Choroid plexus epithelial cell (primary cell): ENCODE data around the gene MGAT5.

ENCODE experiments used
- DNase-seq: peaks from one replicate; pipeline ENCODE4 v3.0.0-alpha.2; 2010; ENCODE audit warnings: low read depth
- H3K4me3 ChIP-seq: 2 replicates; pipeline ENCODE4 v1.5.1; 2011; ENCODE audit warnings: low read depth, mild to moderate bottlenecking, control low read depth, low read length, moderate library complexity
- CTCF ChIP-seq: conservative IDR thresholded peaks from 2 replicates; pipeline ENCODE4 v1.5.1; 2011; ENCODE audit warnings: low read depth, mild to moderate bottlenecking, control low read depth, inconsistent platforms, low read length, moderate library complexity

Gene MGAT5

GRCh38 chr2:134346141-134346540, 92.3 kb downstream of the MGAT5 start:
- no peak for DNase-seq
- no peak overlapping the region for H3K4me3 ChIP-seq
- TF ChIP-seq CTCF, result no peak

GRCh38 chr2:134347756-134348155, 93.9 kb downstream of the MGAT5 start:
- no peak overlapping the region for H3K4me3 ChIP-seq
- no peak for TF ChIP-seq CTCF
- DNase-seq, result peak; percentile 50

- TF ChIP-seq CTCF, result no peak
- peak; percentile 61 for DNase-seq
- H3K4me3 ChIP-seq, result no peak overlapping the region
Observed at GRCh38 chr2:134348239-134348638, 94.4 kb downstream of the MGAT5 start.

- TF ChIP-seq CTCF, result no peak
- DNase-seq, result no peak
- no peak overlapping the region for H3K4me3 ChIP-seq
Observed at GRCh38 chr2:134348760-134349159, 94.9 kb downstream of the MGAT5 start.

GRCh38 chr2:134351016-134351415, 97.1 kb downstream of the MGAT5 start:
- no peak for DNase-seq

GRCh38 chr2:134351899-134352298, 98.0 kb downstream of the MGAT5 start:
- no peak for DNase-seq
- no peak overlapping the region for H3K4me3 ChIP-seq
- no peak for TF ChIP-seq CTCF

More at GRCh38 chr2:134351016-134351415, 97.1 kb downstream of the MGAT5 start:
- no peak for TF ChIP-seq CTCF
- H3K4me3 ChIP-seq, result no peak overlapping the region

- no peak overlapping the region for H3K4me3 ChIP-seq
- DNase-seq, result no peak
- TF ChIP-seq CTCF, result no peak
Observed at GRCh38 chr2:134352844-134353243, 99.0 kb downstream of the MGAT5 start.
